GM12878 (cell line): Measurements from ENCODE around the gene CHD6. TPM values are rescaled to one million over a fixed set of nuclear protein-coding genes. Genes with fewer than 3 reads are reported as not detected.

Experiments
- ATAC-seq: fragments of 200-7000 bp; cut with Tn5 transposase; 3 replicates; pipeline ENCODE4 v1.9.1; 2020; ENCODE audit warnings: mild to moderate bottlenecking, moderate library complexity
- BruUV-seq: library from RNA; stranded (reverse); fragments of 400-500 nt; replicated peaks from 2 replicates; lab custom pipeline; 2021; lab: Mats Ljungman, UMichigan
- CTCF ChIA-PET: fragments of 300-600 bp; sonication (Branson Sonifier 250); formaldehyde crosslinking; extraction: SDS; loops from one replicate; lab custom pipeline; 2021; ENCODE audit warnings: inconsistent platforms; lab: Yijun Ruan, JAX
- POLR2A ChIA-PET: fragments of 350-600 bp; formaldehyde crosslinking; extraction: SDS; loops from one replicate; lab custom pipeline; 2021; ENCODE audit warnings: inconsistent platforms; lab: Charles Lee
- RAD21 ChIA-PET: fragments of 300-600 bp; sonication (Branson Sonifier 250); formaldehyde crosslinking; loops from one replicate; lab custom pipeline; 2023; ENCODE audit warnings: antibody characterized with exemption; ENCODE audit not compliant: unreplicated experiment; lab: Charles Lee
- SMC1A ChIA-PET: fragments of 300-600 bp; sonication (Branson Sonifier 250); formaldehyde crosslinking; loops from one replicate; lab custom pipeline; 2023; ENCODE audit not compliant: unreplicated experiment, uncharacterized antibody; lab: Charles Lee
- DNase-seq: peaks from one replicate; pipeline ENCODE4 v3.0.0-alpha.2; 2011; ENCODE audit warnings: low read depth, low spot score
- FAIRE-seq: peaks from 3 replicates; lab custom pipeline; 2011; peaks lifted over from hg19 to GRCh38; lab: Jason Lieb, UNC
- H2AFZ ChIP-seq: 2 replicates; pipeline ENCODE4 v1.6.0; 2011; ENCODE audit warnings: low read depth, low read length, control low read depth; ENCODE audit not compliant: control insufficient read depth
- H3K27ac ChIP-seq: 2 replicates; pipeline ENCODE4 v1.5.1; 2011; ENCODE audit warnings: control low read depth; ENCODE audit not compliant: control insufficient read depth, insufficient read depth
- H3K27me3 ChIP-seq, 2 experiments: replicated peaks in 1 of 2; 2 replicates each; pipeline versions ENCODE4 v1.6.0 to v1.6.1; 2011; ENCODE audit warnings: low read length in 1 of 2; ENCODE audit not compliant: control insufficient read depth in 2 of 2, insufficient read depth in 2 of 2
- H3K36me3 ChIP-seq, 2 experiments: 2 replicates each; pipeline ENCODE4 v1.5.1; 2011; ENCODE audit warnings: low read length in 1 of 2; ENCODE audit not compliant: control insufficient read depth in 2 of 2, insufficient read depth in 2 of 2
- H3K4me1 ChIP-seq: 2 replicates; pipeline ENCODE4 v1.6.1; 2011; ENCODE audit warnings: mild to moderate bottlenecking, low read length, moderate library complexity, mixed read lengths; ENCODE audit not compliant: control insufficient read depth, insufficient read depth
- H3K4me2 ChIP-seq: 2 replicates; pipeline ENCODE4 v1.6.0; 2011; ENCODE audit warnings: control low read depth; ENCODE audit not compliant: control insufficient read depth, insufficient read depth
- H3K4me3 ChIP-seq: fragments of 200-600 bp; sonication (generic); 2 replicates; pipeline ENCODE4 v1.5.1; 2016
- H3K79me2 ChIP-seq: 2 replicates; pipeline ENCODE4 v1.6.0; 2011; ENCODE audit warnings: low read length; ENCODE audit not compliant: control insufficient read depth, insufficient read depth
- H3K9ac ChIP-seq: 2 replicates; pipeline ENCODE4 v1.8.0; 2011; ENCODE audit warnings: low read length, control low read depth, mixed read lengths; ENCODE audit not compliant: control insufficient read depth, insufficient read depth
- H3K9me3 ChIP-seq: replicated peaks from 3 replicates; pipeline ENCODE4 v1.5.1; 2011; ENCODE audit warnings: mild to moderate bottlenecking, low read length; ENCODE audit not compliant: control insufficient read depth, insufficient read depth
- H4K20me1 ChIP-seq: 2 replicates; pipeline ENCODE4 v1.6.0; 2011; ENCODE audit not compliant: control insufficient read depth, insufficient read depth
- E4F1 ChIP-seq: fragments of 450-650 bp; IDR thresholded peaks from 2 replicates; pipeline ENCODE4 v1.6.1; 2018; ENCODE audit warnings: borderline replicate concordance, mild to moderate bottlenecking; ENCODE audit not compliant: partially characterized antibody
- NFYA ChIP-seq: IDR thresholded peaks from 2 replicates; pipeline ENCODE4 v1.6.1; 2011; ENCODE audit warnings: low read depth, mild to moderate bottlenecking, low read length, improper control_type of control experiment, borderline replicate concordance
- WGBS: methylation state at CpG from one replicate; pipeline ENCODE4 v1.1.6; 2016; ENCODE audit warnings: low lambda C conversion rate; ENCODE audit not compliant: insufficient replicate concordance, insufficient coverage; ENCODE audit errors: missing lambda C conversion rate; 5-methylcytosine and 5-hydroxymethylcytosine counted together
- in situ Hi-C: fragments of 300-500 bp; cut with MboI; formaldehyde crosslinking; loops from 9 replicates; pipeline ENCODE4 v1.14.3; 2018; ENCODE audit warnings: mixed read lengths
- intact Hi-C: fragments of 100-400 bp; cut with micrococcal nuclease; formaldehyde crosslinking; loops from one replicate; pipeline ENCODE4 v1.14.2; 2022; ENCODE audit not compliant: unreplicated experiment
- polyA plus RNA-seq, 11 experiments: library from polyadenylated mRNA; depleted of rRNA in 4 of 11; unstranded in 6 of 11; stranded (reverse) in 5 of 11; fragments of >200 nt; fragmentation: Nextera tagmentation in 4 of 11; fragmentation: Illumina TruSeq in 1 of 11; extraction: Ambion mirVana in 4 of 11; extraction: Trizol in 1 of 11; gene quantifications; 1 replicate in 1 of 11; 2 replicates in 10 of 11; pipeline versions ENCODE4 v1.2.1 to v1.2.3, GENCODE V29; 2011 to 2016; ENCODE audit warnings: inconsistent platforms in 2 of 11, missing spikeins in 2 of 11, low read depth in 1 of 11
- total RNA-seq, 4 experiments: library from RNA; depleted of rRNA in 3 of 4; stranded (reverse); fragments of >200 nt in 3 of 4; fragmentation: Illumina TruSeq in 1 of 4; extraction: Trizol in 1 of 4; gene quantifications; 2 replicates each; pipeline versions ENCODE4 v1.2.1 to v1.2.3, GENCODE V29; 2013 to 2021

Gene CHD6
- total and polyA plus RNA-seq, 10 of the 15 experiments (the other 5 are each of a cell fraction or from before 2014, with no cell fraction given) = 4.3 to 25.5 (median 17.1) TPM

- H3K27me3 ChIP-seq = no peaks in the 10 kb centered on the region
- H3K4me2 ChIP-seq = no peak overlapping the region
- no peak for DNase-seq
- H3K4me1 ChIP-seq = peaks cover 12% of the 10 kb centered on the region
- ChIA-PET SMC1A (interaction anchor here (1.3 to 1.6 kb wide), 2 partner anchors 8 to 30 kb away, joined by 3 to 4 read pairs; no protein-coding TSS in a partner anchor), POLR2A (no interaction called here)
- no peak for FAIRE-seq
- no peak for ATAC-seq
- 96% methylated on average over 1 of the region's 1 CpG for WGBS
- intact Hi-C loops = no loop called here
- peaks cover 0 to 4% of the 10 kb centered on the region in 2 experiments; a peak in 1 of 4 replicates for H3K36me3 ChIP-seq
- no peak overlapping the region for H2AFZ ChIP-seq
- no peaks in the 10 kb centered on the region for H4K20me1 ChIP-seq
- H3K9ac ChIP-seq = no peak overlapping the region
- no TSS peak for BruUV-seq
- H3K4me3 ChIP-seq = no peak overlapping the region
- TF ChIP-seq E4F1 (no peak), NFYA (no peak)
- TF ChIP-seq, all 136 proteins: peak for 0
- peaks cover 3% of the 10 kb centered on the region; the same call in 1 of the 3 replicates for H3K9me3 ChIP-seq
- RAD21 ChIA-PET = no interaction called here
- CTCF ChIA-PET = interaction anchor here (0.6 kb wide), 1 partner anchor 244 kb away, joined by 3 read pairs; no protein-coding TSS in a partner anchor
- H3K79me2 ChIP-seq = no peaks in the 10 kb centered on the region
- H3K27ac ChIP-seq = no peak overlapping the region
- in situ Hi-C loops = no loop called here
Observed at GRCh38 chr20:41463567-41463966, 154.6 kb downstream of the CHD6 start.
